ELF-1 (cell line): ENCODE measurements around the gene TMIGD1.

Experiments used
- DNase-seq: peaks from one replicate; pipeline ENCODE4 v3.0.0-alpha.2; 2016; ENCODE audit warnings: low read depth, low spot score

Gene TMIGD1

DNA sequence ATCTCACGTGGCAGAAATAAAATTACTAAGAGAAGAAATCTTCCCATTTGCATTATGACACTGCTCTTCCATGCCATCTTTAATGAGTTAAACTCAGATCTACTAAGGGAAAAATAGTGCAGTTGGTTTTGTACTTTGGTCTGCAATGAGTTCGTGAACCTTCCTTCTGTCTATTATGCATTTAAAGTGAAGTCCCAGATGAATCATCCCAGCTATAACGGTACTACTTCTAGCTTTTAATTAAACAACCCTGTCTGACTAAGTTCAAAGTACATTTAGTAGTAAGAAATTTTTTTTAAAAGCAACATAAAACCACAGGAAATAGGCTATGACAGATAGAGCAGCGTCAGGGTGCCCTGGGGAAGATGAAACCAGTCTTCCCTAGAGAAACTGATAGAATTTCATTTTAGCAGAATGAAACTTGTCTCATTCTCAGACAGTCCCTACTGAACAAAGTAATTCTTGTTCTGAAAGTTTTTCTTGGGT lies 1.8 kb downstream of the TMIGD1 start:
- DNase-seq: no peak

DNA sequence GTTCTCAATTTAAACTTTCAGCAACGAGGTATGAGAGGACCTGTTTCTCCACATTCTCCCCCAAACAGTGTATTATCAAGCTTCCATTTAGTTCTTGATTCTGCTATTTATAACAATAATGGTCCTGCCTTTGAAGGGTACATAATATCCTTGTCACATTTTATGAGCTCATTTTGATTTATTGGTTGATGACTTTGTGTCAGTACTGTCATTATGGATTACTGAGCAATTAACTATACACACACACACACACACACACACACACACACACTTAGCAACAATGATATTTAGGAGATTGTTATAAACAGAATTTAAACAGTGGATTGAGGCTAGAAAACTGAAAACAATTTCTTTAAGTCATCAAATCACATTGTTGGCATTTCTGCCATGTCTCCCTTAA lies 7.0 kb downstream of the TMIGD1 start:
- no peak for DNase-seq

DNA sequence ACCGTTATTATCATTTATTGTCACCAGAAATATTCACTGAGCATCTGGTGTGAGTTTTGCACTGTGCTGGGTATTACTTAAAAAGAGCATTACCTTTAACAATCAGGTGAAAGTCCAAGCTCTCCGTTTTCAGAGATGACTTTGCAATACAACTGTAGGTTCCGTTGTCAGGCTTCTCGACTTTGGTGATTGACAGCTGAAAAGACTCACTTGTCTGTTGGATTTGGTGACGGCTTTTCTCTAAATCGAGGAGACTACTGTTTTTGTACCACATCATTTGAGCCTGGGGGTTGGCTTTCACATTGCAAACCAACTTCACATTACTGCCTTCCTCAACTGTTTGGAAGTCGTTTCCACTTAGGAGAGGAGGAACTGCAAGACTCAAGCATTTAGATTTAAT lies 9.1 kb downstream of the TMIGD1 start:
- DNase-seq: no peak

DNA sequence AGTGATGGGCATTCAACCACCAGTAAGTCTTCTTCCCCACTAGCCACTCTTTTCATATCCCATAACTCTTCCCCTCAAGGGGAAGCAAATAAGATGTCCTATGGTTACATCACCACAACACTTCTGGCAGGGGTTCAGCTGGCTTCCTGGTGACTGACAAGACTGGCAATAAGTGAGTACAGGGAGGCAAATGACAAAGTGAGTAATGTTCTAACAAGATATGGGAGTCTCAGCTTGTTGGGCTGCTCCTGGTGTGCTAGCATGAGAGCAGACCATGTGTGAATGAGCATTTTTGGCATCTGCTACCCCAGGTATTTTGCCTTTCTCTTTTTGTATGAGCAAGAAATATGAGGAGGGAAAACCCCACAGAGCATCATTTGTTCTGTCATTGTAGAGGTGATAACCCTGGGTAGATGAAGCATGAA lies 9.9 kb downstream of the TMIGD1 start:
- no peak for DNase-seq

DNA sequence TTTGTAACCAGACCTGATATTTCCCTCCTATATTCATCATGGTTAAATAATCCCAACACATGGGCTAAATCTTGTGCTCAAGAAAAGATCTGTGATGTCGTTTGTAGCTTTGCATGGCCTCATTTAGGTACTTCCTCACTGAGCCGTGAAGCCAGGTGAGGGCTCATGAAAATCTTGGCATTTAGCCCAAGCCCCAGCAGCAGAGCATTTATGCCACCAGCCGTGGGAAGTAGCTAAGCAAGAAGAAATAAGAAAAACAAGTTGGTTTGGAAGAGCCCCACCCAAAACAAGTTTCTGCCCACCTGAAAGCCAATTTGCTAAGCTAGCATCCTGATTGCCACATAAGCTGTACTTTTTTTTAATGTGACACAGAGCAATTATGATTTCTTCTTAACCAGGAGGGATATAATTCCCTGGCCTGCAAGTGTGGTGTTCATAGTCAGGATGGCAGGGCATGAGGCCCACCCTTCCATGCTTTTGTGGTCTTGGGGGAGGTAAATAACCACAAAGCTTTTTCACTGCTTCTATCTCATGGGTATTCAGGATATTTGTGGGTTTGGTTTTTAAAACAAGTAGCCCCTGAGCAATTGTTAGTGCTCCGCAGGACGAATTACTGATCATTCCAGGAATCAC lies 10.5 kb downstream of the TMIGD1 start:
- DNase-seq: no peak

DNA sequence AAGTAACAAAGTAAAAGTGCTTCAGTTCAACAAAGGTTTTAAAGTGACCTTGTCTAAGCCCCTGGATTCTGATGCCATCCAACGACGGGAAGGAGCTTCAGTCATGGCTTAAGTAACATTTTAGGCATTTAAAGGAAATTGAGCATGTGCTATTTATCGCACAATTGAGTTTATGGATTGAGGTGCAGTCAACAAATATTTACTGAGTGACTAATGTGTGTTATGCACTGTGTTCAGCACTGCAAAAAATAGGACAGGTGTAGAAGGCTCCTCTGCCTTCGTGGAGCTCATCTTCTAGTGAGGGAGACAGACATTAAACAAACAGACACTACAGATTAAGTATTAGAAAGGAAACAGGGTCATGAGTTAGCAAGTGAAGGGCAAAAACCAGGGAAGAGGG lies 12.5 kb downstream of the TMIGD1 start:
- no peak for DNase-seq

DNA sequence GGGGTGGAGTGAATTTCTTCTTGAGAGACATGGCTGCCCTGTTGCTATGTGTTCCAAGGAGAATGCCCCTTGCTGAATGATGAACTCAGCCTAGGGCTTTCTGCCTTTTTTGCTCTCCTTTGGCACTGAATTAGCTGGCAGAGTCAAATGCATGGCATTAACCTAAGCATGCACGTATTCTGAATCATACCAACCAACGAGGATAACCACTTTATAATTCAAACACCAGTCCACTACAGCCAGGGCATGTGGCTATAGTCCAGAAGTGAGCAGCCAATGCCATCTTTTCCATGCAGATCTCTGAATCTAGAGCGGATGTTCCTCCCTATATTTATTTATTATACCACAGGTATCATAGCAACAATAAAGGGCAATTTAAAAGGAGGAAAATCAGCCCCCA lies 15.7 kb downstream of the TMIGD1 start:
- DNase-seq: no peak

DNA sequence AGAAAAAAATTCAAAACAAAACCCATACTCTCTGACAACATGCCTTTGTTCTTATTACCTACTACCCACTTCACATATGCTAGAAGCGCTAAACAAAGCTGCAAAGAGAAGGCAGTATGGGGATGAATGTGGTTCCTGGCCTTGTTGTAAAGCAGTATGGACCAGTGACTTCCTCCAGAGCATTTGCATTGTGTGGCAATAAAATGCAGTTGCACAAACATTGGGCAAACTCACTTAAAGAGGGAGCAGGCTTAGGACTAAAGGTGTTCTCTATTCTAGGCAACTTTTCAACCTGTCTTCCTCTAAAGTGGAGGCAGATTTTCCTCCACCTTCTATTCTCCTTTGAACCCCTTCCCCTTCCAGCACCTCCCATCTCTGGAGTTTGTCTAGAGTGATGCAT lies 17.1 kb downstream of the TMIGD1 start:
- DNase-seq: no peak

DNA sequence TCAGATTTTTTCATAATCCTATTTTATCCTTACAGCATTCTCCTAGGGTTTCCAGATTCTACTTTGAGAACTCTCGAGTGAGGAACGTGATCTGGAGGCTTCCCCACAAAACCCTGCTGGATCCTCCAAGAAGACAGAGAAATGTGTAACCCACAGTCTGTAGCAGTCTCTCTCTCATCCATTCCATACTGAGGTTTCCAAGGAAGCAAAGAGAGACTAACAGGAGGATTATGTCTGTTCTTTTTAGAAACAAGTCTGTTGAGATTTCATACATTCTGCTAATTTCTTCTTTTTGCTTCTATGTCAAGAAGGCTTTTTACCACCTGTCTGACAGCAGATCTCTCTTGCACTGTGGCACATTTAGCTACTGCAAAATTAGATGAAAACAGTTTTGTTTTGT lies 18.8 kb downstream of the TMIGD1 start:
- DNase-seq: no peak

DNA sequence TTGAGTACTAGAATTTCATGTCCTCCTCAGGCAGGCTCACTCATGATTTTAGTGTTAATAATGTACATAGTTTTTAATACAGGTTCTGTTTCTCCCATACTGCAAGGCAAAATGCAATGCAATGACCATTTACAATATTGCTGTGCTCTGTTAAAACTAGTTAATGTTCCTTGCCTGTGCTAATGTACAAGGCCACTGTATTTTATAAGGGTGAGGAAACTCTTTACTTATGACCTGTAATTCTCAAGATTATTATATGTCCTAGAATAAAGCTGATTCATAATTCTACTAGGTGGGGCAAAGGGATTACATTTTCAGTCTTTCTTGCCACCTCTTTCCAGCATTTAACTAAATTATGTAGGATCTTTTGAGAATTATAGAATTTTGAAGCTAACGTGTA lies 19.4 kb downstream of the TMIGD1 start:
- no peak for DNase-seq

DNA sequence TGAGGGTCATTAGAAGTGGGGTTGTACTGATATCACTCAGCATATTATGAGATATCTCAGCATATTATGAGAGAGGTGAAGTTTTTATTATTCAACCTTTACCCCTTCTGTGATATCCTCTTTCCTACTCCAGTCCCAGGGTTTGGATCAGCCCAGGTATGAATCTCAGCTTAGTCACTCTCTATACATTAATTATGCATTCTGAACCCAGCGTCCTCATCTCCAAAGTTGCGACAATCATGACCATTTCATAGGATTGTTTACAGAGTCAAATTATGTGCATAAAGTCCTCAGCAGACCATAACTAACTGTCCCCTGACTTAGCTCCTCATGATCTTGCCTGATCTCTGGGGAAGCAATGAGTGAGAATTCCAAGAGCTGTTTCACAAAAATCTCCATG lies 21.6 kb downstream of the TMIGD1 start:
- no peak for DNase-seq

DNA sequence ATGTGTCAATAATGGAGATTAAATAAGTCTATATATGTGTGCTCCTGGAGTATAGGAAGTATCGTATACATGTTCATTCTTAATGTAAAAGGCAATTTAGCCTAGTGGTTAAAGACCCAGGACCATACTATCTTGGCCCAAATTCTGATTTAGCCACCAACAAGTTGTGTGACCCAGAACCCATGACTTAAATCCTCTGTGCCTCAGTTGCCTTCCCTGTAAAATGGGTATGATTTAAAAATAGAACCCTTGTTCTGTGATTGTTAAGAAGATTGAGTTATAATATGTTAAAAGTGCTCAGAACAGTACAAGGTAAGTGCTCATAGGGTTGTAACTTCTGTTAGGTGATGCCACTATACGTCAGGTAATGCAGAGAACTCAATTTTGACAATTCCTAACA lies 23.3 kb downstream of the TMIGD1 start:
- no peak for DNase-seq

DNA sequence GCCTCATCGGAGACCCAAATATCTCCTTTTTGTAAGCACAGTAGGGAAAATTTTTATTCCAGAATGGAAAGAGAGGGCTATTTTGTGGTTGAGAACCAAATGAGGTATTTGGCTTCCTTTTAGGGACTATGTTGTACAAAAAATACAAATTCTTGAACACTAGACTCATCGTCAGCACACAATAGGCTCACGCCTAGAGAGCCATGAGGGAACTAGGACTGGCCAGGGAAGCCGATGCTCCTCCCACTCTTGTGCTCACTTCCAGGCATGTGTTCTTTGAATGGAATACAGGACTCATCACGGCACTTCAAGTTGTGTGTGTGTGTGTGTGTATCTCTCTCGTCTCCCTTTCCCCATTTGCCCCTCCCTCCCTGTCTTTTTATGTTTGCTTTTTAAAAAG lies 24.3 kb downstream of the TMIGD1 start:
- no peak for DNase-seq

DNA sequence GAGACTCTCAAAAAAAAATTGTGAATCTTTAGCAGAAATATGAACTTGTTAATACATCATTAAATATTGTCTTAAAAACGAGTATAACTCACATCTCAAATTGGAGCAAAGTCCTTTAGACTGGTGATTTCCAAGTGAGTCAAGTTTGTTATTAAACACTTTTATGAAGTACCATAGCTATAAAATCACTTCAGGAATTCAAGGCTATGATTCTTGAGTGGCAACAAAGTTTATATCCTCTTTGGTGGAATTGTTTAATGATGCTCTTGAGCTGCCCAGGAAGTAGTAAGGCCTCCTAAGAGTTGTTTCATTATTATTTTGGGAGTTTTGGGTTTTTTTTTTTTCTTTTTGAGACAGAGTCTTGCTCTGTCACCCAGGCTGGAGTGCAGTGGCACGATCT lies 25.5 kb downstream of the TMIGD1 start:
- DNase-seq: no peak

DNA sequence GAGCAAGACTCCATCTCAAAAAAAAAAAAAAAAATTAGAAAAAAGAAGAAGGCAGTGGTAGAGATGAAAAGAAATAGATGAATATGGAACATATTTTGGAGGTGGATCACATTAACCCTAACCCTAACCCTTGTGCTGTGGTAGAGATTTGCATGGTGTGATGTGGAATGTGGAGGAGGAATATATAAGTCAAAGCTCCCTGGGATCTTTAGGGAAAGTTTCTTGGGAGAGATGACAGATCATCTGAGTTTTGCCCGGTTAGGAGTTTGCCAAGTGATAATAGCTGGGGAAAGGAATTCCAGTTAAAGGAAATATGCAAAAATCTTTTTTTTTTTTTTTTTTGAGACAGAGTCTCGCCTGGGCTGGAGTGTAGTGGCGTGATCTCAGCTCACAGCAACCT lies 29.1 kb downstream of the TMIGD1 start:
- no peak for DNase-seq

DNA sequence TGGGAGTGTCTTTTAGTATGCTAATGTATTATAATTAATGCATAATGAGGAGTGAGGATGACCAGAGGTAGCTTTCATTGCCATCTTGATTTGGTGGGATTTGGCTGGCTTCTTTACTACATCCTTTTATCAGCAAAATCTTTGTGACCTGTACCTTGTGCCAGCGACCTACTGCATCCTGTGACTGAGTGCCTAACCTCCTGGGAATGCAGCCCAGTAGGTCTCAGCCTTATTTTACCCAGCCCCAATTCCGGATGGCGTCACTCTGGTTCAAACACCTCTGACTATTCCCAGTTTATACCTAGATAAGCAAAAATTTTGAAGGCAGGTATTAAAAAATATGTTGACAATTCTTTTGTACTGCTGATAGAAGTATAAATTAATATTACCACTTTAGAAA lies 31.6 kb downstream of the TMIGD1 start:
- DNase-seq: no peak

DNA sequence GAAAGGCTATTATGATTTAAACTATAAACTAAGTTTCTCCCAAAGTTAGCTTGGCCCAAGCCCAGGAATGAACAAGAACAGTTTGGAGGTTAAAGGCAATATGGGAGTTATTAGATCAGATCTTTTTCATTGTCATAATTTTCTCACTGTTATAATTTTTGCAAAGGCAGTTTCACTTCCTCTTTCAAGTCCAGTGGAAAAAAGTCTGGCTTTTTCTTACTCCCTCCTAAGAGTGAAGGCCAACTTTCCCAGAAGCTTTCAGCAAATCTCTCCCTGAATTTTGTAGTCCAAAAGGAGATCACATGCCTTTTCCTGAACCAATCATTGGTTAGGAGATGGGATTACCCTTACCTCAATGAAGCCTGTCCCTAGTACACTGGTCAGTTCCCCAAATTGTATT lies 33.0 kb downstream of the TMIGD1 start:
- no peak for DNase-seq

DNA sequence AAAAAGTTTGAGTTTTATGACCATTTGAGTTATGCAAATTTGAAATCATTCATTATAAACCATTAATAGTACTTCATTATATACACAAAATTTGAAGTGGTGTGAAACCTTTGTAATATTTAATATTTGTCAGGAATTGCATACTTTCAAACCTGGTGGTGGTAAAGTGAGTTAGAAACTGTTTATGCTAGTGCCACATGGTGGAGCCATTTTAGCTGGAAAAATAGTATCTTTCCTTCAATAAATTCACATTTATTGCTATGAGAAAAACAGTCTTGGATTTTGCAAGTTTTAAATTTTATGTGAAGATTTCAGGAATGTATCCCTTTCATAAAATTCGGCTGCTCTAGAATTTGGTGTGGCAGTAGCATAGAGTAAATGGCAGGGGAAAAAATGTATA lies 34.9 kb downstream of the TMIGD1 start:
- DNase-seq: no peak

DNA sequence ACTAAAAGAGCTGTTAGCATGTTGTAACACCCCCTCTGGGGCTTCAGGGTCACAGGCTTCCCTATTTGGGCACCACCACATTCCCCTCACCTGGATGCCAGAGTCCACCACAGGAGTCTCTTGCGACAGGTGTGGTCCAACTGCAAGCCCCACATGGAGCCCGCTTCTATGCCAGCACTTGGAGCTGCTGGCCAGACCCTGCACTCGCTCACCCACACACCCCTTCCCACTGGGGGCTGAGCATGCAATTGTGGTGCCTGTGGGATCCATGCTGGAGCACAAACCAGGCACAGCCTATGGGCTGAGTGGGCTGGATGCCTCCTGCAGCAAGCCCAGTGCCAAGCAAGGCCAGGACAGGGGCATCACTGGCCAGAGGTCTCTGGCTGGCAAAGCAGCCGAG lies 36.1 kb downstream of the TMIGD1 start:
- no peak for DNase-seq

DNA sequence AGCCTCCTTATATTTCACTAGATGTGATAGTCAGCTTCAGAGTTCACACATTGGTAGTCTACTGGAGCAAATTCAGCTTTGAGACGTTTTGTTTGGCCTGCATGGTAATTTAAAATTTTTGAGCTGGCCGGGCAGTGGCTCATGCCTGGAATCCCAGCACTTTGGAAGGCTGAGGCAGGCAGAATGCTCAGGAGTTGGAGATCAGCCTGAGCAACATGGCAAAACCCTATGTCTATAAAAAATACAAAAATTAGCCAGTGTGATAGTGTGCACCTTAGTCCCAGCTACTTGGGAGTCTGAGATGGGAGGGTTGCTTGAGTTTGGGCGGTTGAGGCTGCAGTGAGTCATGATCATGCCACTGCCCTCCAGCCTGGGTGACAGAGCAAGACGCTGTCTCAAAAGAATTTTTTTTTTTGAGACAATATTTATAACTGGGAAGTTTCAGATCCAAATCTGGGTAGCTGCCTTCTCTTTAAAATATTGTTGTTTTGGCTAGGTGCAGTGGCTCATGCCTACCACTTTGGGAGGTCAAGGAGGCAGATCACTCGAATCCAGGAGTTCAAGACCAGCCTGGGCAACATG lies 37.3 kb downstream of the TMIGD1 start:
- no peak for DNase-seq

DNA sequence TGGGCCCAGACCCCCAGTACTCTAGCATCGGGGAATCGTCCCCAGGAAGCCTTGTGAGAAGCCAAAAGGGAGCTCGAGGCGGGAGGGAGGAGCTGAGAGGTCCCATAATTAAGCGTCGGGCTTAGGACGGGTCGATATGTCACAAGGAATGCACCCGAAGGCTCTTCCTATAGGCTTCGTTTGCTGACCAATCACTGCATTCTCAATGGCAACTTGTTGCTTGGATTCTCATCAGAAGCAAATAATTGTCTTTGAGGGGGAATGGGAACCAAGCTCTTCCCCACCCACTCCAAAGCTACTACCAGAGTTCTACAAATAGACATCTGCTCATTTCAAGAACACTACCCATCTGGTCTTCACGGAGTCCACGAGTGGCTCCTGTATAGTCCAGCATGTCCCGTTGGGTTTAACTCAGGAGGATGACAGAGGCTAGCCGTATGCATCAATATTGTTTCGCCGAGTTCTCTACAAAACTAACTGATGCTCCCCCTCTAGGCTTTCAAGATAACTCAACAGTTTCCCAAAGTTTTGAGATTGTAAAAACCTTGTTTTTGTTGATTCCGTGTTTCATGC lies 41.5 kb downstream of the TMIGD1 start:
- DNase-seq: peak; percentile 83

DNA sequence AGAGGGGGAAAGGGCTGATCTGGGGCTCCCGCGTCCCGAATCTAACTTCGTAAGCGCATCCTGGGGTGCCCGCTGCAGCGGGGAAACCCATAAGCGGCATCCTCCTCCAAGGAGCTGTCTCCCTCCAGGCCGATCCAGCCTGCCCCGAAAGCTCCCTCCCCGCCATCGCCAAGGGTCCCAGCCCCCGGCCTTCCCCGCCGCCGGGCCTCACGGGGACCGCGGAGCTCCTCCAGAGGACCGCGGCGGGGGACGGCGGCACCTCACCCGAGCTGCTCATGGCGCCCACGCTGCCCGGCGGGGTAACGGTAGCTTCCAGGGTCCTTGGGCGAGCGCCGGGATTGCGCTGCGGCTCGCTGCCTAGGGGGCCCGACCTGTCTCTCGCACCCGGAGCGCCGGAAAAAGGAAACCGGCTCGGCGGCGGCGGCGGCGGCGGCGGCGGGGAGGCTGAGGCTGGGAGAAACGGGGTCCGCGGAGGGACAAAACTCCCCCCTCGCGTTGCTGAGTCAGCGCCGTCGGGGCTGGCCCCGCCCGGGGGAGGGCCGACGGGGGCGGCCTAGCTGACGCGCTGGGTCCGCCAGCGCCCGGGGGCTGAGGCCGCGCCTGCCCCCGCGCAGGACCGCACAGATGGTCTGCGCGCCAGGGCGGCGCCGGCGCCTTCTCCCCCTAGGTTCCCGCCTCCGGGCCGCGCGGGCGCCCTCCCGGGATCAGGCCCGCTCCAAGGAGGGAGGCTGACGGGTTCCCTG lies 42.1 kb downstream of the TMIGD1 start, which contains the start of gene BLMH:
Gene BLMH (minus strand): TSS at position 402 of the 743 bp plus-strand sequence. CDS start 125 bp downstream, at position 277.
- peak; percentile 84 for DNase-seq
